HEK293T (cell line): ENCODE measurements around the gene SDR39U1.

Experiments used
- CTBP1 ChIP-seq: fragments of 450-650 bp; IDR thresholded peaks from 2 replicates; pipeline ENCODE4 v1.6.1; 2016; ENCODE audit warnings: borderline replicate concordance
- FOXA1 ChIP-seq: fragments of 450-650 bp; IDR thresholded peaks from 2 replicates; pipeline ENCODE4 v1.6.1; 2016; ENCODE audit warnings: mild to moderate bottlenecking
- FOXM1 ChIP-seq: fragments of 450-650 bp; IDR thresholded peaks from 2 replicates; pipeline ENCODE4 v1.6.1; 2017; ENCODE audit warnings: mild to moderate bottlenecking, borderline replicate concordance
- NFRKB ChIP-seq: fragments of 450-650 bp; IDR thresholded peaks from 2 replicates; pipeline ENCODE4 v1.6.1; 2016; ENCODE audit warnings: mild to moderate bottlenecking, moderate library complexity
- TARDBP ChIP-seq: fragments of 450-650 bp; IDR thresholded peaks from 2 replicates; pipeline ENCODE4 v1.6.1; 2016

- no peak for TF ChIP-seq FOXM1
- no peak for TF ChIP-seq NFRKB
- TF ChIP-seq FOXA1 = no peak
- no peak for TF ChIP-seq CTBP1
- no peak for TF ChIP-seq TARDBP
Measured at GRCh38 chr14:24439830-24440605, 2.6 kb downstream of the SDR39U1 start.
